Middle frontal gyrus (tissue), 1 donor: ENCODE results near the gene OGFOD1.

Experiments
- DNase-seq: peaks from one replicate; pipeline ENCODE4 v3.0.0-alpha.2; 2015; ENCODE audit warnings: low spot score; ENCODE audit errors: extremely low spot score

Gene OGFOD1

DNA sequence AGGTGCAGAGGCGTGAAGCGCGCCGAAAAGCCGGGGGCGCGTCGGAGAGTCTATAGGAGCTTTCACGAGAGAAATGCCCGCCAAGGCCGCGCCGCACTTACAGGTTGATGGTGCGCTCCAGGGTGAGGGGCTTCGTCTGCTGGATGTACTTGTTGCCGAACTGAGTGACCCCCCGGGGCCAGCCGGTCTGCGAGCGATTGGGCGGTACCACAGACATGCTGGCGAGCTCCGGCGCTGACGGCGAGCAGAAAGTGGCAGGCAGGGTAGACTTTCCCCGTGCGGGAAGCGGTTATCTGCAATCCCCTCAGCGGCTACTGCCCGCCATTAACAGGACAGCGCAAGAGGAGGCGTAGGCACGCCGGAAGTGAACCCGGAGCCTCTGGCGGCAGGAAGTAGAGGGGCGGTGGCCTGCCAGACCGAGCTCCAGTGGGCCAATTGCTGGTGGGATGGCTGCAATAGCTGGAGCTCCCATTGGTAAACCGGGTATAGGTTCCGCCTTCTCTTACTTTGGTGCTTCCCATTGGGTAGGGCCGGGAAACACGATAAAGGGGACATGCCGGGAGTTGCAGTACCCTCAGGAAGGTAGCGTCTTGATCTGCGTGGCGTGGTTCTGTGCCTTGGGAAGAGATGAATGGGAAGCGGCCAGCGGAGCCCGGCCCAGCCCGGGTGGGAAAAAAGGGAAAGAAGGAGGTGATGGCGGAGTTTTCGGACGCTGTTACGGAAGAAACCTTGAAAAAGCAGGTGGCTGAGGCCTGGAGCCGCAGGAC is at the start of gene OGFOD1, which contains the start of gene NUDT21:
Gene OGFOD1 (plus strand): TSS at position 569 of the 767 bp plus-strand sequence. CDS start 59 bp downstream, at position 628.
Gene NUDT21 (minus strand): TSS at position 347 of the 767 bp plus-strand sequence. CDS start 130 bp downstream, at position 217.
- DNase-seq, result peak; percentile 96

DNA sequence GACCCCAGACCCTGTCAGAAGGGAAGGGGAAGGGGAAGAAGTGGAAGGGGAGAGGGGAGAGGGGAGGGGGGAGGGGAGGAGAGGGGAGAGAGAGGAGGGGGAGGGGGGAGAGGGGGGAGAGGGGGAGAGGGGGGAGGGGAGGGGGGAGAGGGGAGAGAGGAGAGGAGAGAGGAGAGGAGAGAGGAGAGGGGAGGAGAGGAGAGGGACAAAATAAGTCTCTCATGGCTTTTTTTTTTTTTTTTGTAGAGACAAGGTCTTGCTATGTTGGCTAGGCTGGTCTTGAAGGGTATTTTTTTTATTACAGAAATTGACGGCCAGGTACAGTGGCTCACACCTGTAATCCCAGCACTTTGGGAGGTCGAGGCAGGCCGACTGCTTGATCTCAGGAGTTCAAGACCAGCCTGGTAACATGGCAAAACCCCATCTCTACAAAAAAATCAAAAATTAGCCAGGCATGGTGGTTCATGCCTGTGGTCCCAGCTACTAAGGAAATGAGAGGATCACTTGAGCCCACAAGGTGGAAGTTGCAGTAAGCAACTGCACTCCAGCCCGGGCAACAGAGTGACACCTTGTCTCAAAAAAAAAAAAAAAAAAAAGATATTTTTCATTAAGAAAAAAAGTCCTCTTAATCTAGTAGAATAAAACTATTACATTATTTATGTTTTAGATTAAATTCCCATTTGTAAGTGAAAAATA is 45.2 kb upstream of the OGFOD1 start:
- DNase-seq, result no peak

DNA sequence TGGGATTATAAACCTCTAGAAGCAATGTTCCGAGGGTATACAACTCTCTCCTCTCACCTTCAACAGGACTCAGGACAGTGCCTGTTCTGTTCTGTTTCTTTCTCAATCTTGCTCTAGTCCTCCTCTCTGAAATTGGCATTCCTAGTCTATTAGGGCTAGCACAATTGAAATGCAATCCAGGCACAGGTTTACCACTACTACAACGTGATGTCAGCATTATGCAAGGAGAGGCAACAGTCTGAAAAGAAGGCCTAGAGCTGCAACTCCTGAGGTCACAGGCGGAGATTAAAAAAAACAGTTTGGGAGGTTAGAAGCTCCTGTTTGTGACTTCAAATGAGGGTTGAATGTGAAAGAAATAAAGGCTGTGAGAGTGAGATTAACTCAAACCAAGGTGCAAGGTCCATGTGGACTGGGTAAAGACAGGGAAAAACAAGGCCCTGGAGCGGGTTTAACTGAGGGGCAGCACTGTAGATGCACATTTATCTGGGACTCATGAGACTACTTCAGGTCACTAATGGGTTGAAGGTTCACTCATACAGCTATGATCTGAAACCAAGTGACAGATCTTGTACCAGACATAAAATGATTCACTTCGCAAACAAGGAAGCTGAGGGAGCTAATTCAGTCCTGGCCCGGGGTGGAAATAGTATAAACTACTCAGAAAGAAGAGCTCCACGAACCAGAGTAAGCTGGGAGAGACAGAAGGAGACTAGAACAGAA is 42.8 kb upstream of the OGFOD1 start:
- no peak for DNase-seq

DNA sequence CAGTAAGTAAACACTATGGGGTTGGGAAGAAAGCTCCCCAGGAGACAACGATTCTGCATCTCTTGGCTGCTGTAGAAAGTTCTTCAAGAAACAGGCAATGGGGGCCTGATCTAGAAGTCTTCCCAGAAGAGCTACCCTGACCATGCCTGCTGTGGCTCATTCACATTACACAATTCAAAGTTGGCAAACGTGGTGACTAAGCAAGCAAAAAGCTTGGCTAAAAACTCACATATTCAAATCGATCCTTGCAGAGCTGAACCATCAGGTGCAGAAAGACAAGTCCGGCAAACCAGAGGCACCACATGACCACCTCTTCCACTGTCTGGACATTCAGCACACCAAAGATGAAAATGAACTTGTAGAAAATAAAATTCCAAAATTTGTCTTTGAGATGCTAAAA is 42.2 kb upstream of the OGFOD1 start:
- DNase-seq, result no peak

DNA sequence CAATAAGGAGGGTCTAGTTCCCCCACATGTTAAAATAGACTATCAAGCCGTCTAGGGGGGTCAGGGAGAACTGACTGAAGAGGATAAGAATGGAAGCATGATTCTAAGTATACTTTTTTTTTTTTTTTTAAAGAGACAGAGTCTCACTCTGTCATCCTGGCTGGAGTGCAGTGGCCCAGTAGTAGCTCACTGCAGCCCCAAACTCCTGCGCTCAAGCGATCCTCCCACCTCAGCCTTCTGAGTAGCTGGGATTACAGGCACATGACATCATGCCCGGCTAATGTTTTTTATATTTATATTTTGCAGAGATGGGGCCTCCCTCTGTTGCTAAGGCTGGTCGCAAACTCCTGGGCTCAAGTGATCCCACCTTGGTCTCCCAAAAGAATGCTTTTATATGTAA is 40.2 kb upstream of the OGFOD1 start:
- no peak for DNase-seq

DNA sequence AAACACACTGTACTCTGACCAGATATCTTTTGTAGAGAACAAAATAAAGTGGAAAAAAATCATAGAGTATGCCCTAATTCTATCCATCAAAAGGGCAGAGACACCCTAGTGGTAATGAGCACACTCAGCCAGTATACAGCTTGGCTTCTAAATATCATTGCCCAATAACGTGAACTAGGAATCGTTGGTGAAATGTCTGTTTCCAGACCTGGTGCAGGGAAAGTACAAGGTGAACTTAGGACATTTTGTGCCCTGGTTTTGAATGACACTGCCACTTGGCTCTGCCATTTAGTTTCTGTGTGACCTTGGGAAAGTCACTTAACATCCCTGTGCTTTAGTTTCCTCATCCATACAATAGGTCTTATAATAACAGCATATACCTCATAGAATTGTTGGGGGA is 39.7 kb upstream of the OGFOD1 start:
- DNase-seq, result no peak

DNA sequence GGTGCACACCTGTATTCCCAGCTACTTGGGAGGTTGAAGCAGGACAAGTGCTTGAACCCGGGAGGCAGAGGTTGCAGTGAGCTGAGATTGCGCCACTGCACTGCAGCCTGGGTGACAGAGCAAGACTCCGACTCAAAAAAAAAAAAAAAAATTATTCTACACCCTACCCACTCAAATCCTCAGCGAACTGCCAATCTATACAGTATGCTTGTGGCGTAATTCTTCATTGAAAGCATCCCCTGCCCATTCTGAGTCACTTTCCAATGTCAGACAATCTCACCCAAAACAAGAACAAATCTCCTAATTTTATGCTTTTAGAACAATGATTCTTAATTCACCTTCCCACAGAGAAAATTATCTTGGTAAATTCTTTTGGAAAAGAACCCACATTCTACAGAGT is 38.0 kb upstream of the OGFOD1 start:
- DNase-seq, result no peak

DNA sequence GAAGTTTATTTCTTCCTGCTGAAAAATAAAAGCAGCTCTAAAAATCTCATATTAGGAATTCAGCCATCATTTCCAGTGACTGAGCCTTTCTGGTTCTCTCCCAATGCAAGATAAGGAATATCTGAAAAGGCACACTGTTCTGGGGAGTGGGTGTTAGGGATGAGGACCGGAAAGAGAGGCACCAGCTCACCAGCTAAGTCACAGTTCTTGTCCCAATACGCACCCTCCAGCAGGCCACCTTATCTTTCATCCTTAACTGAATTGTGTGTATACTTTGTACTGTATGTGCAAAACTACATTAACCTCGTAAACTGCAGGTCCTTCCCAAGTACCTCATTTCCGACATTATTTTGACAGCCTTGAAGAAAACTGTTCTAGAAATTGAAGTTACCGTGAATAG is 37.0 kb upstream of the OGFOD1 start:
- no peak for DNase-seq

DNA sequence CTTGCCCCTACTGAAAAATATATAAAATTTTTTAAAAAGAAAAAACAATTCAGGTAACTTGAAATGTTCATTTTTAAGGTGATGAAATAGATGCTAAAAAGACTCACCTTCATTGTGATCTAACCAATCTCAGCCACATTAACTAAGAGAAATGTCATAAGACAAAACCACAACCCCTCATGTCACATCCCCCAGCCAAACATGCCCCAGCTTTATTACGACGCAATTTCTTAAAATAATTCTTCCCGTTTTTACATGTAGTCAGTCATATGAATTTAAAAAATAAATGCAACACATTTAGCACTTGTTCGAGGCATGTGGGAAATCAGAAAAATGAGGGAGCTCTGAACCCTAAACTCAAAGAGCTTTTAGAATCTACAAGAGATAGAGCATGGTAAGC is 35.5 kb upstream of the OGFOD1 start:
- DNase-seq, result no peak

DNA sequence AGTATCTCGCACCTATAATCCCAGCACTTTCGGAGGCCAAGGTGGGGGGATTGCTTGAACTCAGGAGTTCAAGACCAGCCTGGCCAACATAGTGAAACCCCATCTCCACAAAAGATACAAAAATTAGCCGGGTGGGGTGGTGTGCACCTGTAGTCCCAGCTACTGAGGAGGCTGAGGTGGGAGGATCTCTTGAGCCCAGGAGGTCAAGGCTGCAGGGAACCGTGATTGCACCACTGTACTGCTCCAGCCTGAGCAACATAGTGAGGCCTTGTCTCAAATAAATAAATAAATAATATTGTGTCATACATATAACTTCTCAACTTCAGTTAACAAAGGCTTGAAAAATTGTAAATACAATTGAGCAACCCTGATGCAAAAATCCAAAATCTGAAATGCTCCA is 34.2 kb upstream of the OGFOD1 start:
- no peak for DNase-seq

DNA sequence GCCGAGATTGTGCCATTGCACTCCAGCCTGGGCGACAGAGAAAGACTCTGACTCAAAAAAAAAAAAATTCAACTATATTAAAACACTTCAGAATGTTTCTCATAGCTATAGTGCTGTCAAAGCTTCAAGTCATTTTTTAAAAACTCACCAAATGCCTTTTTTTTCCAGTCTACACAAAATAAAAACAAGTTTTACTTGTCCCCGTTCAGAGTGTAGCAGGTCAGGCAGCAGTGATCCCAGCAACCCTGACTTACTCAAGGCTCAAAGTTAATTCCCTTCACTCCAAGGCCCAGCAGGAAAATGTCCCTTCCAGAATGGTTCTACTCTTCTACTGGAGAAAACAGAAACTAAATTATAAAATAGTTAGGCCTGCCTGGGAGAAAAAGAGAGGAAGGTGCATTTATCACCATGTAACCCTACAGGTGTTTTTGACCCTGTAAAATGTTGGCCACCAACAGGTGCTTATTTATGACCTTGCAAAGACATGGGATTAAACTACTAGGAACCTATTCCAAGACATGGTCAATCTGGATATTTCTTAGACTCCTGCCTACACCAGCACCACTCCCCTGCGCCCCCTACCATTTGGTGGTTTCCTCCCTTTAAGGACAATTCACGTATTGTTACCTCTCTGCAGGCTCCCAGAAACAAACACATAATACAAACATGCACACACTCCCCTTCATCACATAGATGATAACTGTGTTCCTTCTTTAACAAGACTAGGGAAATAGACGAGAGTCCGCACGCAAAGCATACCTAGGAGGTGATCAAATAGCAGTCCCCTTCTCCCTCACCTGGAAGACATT is 31.4 kb upstream of the OGFOD1 start:
- no peak for DNase-seq

DNA sequence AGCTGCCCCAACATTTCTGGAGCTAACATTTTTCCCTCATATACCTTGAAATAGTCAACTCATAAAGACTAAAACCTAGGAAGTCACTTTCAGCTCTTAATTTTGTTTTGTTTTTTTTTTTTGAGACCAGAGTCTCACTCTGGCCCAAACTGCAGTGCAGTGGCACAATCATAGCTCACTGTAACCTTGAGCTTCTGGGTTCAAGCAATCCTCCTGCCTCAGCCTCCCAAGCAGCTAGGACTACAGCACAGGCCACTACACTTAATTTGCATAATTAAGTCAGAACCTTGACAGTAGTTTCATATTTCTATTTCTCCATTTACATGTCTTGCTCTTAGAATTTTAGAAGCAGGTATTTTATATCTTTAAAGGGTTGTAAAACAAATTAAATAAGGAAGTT is 30.7 kb upstream of the OGFOD1 start:
- DNase-seq, result no peak

DNA sequence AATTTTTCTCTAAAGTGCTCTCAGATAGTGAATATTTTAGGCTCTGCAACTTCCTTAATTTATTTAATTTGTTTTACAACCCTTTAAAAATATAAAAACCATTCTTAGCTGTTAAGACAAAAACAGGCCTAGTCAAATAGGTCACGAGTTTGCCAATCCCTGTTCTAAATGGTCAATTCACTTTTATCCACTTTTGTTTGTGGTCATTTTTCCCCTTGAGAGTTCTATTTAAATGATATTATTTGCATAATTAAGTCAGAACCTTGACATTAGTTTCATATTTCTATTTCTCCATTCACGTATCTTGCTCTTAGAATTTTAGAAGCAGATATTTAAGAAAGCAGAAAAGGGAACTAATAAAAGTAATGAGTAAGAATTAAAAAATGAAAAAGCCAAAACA is 30.0 kb upstream of the OGFOD1 start:
- no peak for DNase-seq

DNA sequence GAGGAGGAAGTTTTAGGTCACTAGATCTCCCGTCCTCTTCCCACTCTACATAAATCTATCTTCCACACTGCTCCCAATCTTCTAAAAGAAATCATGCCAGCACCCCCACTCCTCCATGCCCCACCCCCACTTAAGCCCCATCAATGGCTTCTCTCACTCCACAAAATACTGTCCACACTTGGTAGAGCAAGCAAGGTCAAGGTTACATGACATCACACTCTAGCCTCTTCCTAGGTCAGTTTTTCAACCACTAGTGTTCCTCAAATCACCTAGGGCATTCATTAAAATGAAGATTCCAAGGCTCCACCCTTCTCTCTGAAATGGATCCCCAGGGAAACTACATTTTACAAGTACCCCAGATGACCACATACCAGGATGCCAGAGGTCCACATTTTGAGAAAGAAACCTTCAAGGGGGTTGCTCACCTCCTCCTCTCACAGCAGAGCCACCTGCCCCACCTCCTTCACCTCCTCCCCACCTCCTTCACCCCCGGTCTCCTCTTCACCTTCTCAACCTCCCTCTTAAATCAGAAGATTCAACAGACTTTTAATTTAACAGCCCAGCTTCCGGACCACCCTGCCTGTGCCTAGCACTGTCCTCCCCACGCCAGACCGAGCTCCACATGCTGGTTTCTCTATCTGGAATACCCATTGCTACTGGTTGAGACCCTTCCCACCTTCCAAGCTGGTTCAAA is 29.2 kb upstream of the OGFOD1 start:
- DNase-seq, result no peak

DNA sequence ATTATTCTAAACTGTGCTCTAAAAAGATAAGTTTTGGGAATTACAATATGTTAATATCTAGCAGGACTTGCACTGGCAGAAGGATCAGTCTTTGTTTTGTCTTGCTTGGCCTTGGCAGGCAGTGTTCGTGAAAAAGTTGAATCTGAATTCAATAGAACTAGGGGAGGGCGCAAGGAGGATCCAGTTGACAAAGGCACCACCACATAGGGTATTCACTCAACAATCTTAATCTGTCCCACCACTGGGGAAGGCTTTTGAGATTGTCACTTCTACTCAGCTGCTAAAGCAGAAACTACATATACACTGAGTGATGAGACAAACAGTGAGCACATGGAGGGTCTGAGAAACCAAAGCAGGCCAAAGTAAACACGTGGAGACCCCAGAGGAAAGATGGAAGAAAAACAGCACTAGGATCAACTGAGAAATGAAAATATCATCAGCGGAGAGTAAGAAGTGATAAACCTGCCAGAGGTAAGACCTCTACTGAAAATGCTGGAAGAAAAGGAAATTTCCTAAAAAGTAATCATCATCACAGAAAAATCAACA is 28.4 kb upstream of the OGFOD1 start:
- no peak for DNase-seq

DNA sequence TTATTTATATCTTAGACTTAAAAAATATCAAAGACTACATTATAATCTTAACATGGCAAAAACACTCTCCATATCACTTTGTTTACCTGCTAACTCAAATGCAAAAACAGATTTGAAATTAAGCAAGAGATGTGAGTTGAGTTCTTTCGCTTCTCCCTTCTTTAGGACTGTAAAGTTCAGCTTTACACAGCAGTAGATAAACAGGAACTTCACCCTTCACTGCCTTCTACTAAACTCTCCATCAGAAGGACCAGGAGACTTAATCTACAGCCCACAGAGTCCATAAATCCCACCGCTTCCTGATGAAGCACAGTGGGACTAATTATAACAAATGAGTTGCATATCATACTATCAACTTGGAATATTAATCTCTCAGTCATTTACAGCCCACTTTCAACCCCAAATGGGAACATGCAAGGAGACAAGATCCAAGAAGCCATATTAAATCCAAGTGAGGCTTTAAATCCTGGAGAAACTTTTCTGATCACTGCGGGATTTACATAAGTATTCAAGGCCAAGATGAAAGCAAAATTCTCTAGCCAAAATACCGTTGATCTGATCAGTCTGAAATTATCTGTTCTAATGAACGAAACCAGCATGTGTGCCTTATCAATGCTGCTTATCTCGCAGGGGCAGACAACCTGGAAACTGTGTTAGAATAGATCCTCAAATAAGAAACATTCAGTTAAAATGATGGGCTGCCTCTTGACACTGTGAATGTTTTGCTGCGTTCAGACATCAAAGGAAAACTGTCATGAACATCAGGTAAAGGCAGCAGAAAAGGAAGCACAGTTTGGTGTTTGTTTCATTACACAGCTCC is 27.6 kb upstream of the OGFOD1 start:
- no peak for DNase-seq

DNA sequence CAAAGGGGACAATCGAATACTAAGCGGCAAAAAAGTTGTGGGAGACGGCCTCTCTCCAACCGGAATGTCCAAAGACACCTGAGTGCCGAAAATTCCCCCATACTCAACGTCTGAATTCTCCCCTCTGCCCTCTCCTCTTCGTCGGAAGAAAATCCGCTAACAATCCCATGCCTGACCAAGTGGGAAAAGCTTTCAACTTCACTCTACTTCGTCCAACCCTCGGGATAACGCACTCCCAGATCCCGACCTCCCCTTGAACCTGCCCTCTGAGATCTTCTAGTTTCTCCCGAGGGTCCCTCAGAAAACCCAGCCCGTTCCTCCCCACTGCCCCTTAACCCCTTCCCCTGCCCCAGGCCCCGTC is 27.0 kb upstream of the OGFOD1 start:
- DNase-seq, result no peak

DNA sequence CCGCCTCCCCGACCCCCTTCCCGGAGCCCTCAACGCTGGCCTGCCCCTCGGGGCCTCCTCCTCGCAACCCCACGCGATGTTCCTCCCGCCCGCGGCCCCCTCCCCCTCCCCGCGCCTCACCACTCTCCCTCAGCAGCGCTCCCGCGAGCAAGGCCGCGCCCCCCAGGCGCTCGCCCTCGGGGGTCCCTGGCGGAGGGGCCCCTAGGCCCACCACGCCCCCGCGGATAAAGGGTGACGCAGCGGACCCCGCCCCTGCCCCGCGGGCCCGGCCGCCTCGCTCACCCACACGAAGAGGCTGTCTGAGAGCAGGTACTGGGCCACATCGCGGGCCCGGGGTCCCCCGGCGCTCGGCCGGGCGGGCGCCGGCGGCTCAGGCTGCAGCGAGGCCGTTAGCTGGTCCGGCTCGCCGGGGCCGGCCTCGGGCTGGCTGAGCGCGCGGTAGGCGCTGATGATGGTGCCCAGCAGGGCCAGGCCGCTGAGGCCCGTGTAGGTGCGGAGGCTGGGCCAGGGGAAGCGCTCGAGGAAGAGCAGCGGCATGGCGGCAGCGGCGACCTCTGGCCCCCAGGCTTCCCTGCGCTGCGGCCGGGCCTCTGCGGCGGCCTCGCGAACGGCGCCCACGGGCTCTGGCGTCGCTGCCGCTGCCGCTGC is 26.4 kb upstream of the OGFOD1 start:
- no peak for DNase-seq

DNA sequence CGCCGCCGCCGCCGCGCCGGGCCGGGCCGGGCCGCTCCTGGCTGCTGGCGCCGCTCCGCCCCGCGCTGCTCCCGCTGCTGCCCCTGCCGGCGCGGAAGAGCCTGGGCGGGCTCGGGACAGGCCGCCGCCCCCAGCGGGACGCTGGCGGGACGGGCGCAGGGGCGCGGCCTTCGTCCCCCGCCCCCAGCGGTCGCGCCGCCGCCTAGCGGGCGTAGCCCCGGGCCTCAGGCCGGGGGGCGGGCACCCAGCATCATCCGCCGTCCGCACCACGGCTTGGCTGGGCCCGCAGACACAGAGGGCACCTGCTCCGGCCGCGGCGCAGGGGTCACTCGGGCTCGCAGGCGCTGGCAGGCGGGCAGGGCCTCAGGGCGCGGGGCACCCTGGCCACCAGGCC is 25.9 kb upstream of the OGFOD1 start, which contains the start of gene AMFR:
Gene AMFR (minus strand): TSS at position 107 of the 394 bp plus-strand sequence. CDS start 218 bp downstream, outside the sequence.
- DNase-seq, result peak; percentile 48
